ENCODE data around the gene ADD1.

ADD1 gene

DNA sequence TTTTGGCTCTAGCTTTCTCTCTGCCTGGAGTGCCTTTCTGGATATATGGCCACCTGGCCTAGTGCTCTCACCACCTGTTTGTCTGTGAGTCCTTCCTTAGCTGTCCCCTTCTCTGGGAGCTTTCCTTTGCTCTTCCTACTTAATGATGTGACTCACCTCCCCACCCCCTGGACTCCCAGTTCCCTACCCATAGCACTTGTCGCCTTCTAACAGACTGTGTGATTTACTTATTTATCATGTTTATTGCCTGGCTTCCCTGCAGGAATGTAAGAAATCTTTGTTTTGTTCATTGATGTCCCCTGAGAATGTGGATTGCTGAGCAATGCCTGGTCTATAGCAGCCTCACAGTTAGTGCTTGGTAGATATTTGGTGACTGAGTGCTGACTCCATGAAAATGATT is 18.9 kb downstream of the ADD1 start:
- no peak for DNase-seq

DNA sequence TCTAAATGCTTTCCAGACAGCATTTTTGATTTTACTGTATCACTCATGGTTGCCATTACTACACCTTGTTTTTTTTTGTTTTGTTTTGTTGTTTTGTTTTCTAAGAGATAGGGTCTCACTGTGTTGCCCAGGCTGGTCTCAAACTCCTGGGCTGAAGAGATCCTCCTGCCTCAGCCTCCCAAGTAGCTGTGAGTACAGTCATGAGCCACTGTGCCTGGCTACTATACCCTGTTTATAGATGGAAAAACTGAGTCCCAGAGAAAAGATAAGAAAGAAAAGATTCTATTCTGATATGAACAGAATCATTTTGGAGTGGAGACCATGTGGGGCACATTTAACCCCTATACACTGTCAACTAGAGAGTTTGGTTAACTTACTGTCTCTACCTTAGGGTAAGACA is 20.0 kb downstream of the ADD1 start:
- no peak for DNase-seq

- DNase-seq: no peak
Observed at GRCh38 chr4:2865196-2865780, 21.6 kb downstream of the ADD1 start.

- DNase-seq: no peak
Observed at GRCh38 chr4:2866160-2866861, 22.7 kb downstream of the ADD1 start.

- peak in 1 of 2 donors; percentile 39 for DNase-seq
Observed at GRCh38 chr4:2866891-2867290, 23.2 kb downstream of the ADD1 start.

- no peak for DNase-seq
Observed at GRCh38 chr4:2867758-2868491, 24.3 kb downstream of the ADD1 start.

DNA sequence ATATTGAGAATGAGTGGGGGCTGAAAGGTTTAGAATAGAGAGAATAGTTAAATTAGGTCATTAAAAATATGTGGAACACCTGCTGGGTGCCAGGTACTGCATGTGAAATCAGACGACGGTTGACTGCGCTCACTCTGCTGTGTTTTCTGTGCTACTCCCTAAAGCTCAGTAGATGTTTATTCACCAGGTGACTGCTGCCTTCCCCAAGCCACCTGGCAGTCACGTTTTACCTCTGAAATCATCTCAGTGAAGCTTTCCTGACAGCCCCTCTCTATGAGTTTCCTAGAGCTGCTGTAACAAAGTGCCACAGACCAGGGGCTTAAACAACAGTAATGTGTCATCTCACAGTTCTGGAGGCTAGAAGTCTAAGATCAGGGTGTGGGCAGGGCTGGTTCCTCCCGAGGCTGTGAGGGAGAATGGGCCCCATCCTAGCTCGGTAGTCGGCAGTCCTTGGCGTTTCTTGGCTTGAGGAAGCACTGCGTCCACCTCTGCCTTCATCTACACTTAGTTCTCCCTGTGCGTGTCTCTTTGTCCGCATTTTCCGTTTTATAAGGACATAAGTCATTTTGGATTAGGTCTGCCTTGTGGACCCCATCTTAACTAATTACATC is 25.3 kb downstream of the ADD1 start:
- no peak for DNase-seq

- DNase-seq: no peak
Observed at GRCh38 chr4:2869659-2870058, 26.0 kb downstream of the ADD1 start.

DNA sequence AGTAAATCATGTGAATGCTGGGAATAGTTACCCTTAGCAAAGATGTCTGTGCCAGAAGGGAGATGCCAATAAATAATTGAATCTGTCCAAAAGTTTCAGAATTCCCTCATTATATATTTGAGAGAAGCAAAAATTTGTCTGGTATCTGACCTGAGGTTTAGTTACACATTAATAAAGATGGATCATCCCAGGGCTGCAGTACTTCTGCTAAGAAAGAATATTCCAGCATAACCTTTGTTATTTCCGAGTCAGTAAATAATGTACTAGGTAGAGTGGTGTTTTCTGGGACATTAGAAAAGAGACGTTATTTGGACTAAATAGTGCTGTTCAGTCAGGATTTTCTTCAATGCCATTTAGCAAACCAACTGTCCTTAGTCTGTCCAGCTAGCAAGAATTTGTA is 26.4 kb downstream of the ADD1 start:
- DNase-seq: no peak

DNA sequence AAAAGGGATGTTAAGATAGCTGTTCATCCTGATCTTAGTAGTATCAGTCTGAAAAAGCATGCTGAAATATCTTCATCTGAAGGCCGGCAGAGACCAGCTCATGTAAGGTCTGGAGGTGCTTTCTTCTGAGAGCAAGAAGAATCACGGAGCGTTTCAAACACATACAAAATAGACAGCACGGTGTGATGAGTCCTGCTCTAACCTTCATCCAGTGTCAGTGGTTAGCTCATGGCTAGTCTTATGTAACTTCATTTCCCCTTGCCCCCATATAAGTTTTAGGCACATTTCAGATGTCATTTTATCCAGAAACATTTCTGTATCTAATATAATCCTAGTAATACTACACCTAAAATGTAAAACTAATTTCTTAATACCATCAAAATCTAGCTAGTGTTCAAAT is 27.8 kb downstream of the ADD1 start:
- DNase-seq: no peak

- DNase-seq: peak in 1 of 2 donors; percentile 69
Observed at GRCh38 chr4:2871911-2872310, 28.3 kb downstream of the ADD1 start.

DNA sequence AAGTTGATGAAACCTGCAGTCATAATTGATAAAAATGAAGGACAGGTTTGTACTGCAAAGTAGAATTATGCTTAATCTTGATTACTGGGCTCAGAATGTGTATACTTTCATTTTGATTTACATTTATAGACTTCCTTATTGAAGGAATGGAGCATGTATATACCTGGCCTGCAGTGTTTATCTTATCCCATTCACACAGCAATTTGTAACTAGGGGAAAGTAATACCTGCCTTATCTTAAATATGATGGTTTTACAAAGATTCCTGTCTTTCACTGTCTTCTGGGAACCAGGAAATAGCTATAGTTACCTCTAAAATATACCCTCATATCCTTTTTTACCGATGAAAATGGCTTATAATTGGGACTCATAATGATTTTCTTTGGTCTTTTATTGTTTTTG is 29.7 kb downstream of the ADD1 start:
- no peak for DNase-seq

GRCh38 chr4:2874861-2875260 is 31.2 kb downstream of the ADD1 start:
- DNase-seq: no peak

DNA sequence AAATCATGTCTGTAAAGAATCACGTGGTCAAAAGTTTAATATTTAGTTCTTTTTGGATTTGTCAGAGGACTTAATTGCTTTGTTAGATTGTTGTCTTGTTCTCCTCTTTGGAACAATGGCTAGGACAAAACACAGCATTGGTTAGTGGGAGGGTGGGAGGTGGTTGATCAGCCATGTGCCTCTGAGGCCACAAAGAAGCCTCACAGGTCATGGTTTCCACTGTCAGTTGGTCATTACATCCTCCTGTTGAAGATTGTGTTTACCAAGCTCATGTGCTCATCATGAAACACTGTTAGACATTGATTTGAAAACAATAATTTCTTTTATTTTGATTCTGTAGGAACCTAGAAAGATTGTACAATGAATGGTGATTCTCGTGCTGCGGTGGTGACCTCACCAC is 31.9 kb downstream of the ADD1 start:
- DNase-seq: no peak

- DNase-seq: no peak
Observed at GRCh38 chr4:2878346-2878745, 34.7 kb downstream of the ADD1 start.

- DNase-seq: no peak
Observed at GRCh38 chr4:2879026-2879425, 35.4 kb downstream of the ADD1 start.

DNA sequence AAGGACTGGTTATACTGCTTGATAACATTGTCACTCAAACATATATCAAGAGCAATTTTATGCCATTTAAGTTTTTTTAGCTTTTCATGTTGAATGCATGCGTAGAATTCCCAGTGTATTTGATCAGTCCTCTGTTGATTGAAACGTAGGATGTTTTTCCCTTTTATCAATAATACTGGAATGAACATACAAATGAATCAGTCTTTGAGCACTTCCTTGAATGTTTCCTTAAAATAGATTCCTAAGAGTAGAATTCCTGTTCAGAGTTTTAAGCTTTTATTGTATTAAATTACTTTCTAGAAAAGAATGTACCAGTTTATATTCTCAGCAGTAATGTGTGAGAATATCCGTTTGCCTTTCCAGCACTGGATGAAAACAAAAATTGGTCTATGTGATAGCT is 37.8 kb downstream of the ADD1 start:
- no peak for DNase-seq

DNA sequence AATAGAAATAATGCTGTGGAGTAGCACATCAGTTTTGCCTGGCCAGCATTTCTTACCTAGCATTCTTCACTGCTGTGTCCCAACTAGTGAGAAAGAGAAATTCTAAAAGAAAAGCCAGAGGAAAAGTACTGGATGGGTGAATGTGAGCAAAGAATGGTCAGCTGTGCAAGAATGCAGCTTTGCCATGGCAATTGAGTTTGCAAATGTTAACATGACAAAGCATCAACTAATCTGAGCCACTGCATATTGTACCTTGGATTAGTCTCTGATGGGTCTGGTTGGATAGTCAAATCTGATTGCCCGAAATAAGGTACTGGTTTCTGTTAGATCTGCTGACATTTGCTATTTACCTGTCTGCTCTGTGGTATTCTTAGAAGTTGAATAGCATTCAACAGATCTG is 38.7 kb downstream of the ADD1 start:
- DNase-seq: no peak

- no peak for DNase-seq
Observed at GRCh38 chr4:2886161-2886560, 42.5 kb downstream of the ADD1 start.

GRCh38 chr4:2886622-2887021 is 43.0 kb downstream of the ADD1 start:
- no peak for DNase-seq

GRCh38 chr4:2887343-2887742 is 43.7 kb downstream of the ADD1 start:
- DNase-seq: no peak

GRCh38 chr4:2888886-2889285 is 45.2 kb downstream of the ADD1 start:
- no peak for DNase-seq

GRCh38 chr4:2891294-2891693 is 47.6 kb downstream of the ADD1 start:
- no peak for DNase-seq

DNA sequence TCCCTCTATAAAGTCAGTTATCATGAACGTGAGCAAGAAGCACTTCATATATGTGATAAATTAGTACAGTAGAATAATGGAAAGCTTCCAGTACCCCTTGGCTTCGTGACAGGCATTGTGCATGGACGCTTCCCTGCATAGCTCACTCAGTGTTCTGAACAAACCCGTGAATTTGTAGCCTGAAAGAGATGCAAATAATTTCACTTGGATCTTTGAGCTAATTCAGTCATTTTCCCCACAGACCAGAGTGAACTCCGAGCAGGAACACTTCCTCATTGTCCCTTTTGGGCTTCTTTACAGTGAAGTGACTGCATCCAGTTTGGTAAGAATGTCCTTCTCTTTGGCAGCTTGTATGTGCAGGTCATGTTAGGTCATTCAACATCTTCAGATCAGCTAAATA is 50.1 kb downstream of the ADD1 start:
- no peak for DNase-seq

Measured in bone marrow (tissue), 2 donors.